ENCODE data around the gene GIGYF2. TPM values are rescaled to one million over a fixed set of nuclear protein-coding genes. Genes with fewer than 3 reads are reported as not detected.
A peak's percentile ranks its signal among the peaks of the same experiment; 100 is the strongest.

GIGYF2 gene
- total RNA-seq, 2 experiments from 2014 or later = 52.5 to 55.5 TPM

DNA sequence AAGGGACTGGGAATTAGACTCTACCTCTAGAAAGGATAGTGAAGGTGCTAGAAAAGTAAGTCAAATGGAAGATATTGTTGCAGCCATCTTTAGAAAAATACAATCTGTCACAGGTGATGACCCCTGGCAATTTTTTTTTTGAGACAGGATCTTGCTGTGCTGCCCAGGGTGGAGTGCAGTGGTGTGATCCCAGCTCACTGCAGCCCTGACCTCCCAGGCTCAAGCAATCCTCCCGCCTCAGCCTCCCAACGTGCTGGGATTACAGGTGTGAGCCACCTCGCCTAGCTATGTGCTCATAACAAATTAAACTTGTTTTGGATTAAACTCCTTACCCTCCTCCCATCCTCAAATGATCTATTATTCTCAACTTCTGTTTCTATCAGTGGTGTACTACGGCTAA, 3.8 kb upstream of the GIGYF2 start:
- H3K4me1 Mint-ChIP-seq (ENCODE audit: low read depth) = peaks cover 7% of the 10 kb centered on the region
- DNase-seq (no peak), ATAC-seq (ENCODE audit: poor library complexity) (no peak)
- peak overlapping the region; percentile 32 for H3K4me3 Mint-ChIP-seq
- H3K9me3 Mint-ChIP-seq = peaks cover 2% of the 10 kb centered on the region
- peak overlapping the region; percentile 4 for H3K27ac Mint-ChIP-seq
- ChIA-PET CTCF (interaction anchor here (0.6 kb wide), 1 partner anchor 772 kb away, joined by 3 read pairs; no protein-coding TSS in a partner anchor), POLR2A (no interaction called here)
- H3K4me3 ChIP-seq (ENCODE audit: low read length) = no peak overlapping the region
- no peaks in the 10 kb centered on the region for H3K36me3 ChIP-seq (ENCODE audit: insufficient read depth, low read length)
- intact Hi-C loops (cut with DNase I, micrococcal nuclease) = loop anchor here in 1 of 2 experiments (2.0 to 10.0 kb wide), 3 partner anchors 81 to 381 kb away; no protein-coding TSS in a partner anchor
- TF ChIP-seq, protein P1, sequence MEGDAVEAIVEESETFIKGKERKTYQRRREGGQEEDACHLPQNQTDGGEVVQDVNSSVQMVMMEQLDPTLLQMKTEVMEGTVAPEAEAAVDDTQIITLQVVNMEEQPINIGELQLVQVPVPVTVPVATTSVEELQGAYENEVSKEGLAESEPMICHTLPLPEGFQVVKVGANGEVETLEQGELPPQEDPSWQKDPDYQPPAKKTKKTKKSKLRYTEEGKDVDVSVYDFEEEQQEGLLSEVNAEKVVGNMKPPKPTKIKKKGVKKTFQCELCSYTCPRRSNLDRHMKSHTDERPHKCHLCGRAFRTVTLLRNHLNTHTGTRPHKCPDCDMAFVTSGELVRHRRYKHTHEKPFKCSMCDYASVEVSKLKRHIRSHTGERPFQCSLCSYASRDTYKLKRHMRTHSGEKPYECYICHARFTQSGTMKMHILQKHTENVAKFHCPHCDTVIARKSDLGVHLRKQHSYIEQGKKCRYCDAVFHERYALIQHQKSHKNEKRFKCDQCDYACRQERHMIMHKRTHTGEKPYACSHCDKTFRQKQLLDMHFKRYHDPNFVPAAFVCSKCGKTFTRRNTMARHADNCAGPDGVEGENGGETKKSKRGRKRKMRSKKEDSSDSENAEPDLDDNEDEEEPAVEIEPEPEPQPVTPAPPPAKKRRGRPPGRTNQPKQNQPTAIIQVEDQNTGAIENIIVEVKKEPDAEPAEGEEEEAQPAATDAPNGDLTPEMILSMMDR (IDR thresholded peaks at IDR 0.05) = no peak
- no peaks in the 10 kb centered on the region for H3K27me3 Mint-ChIP-seq
- peaks cover 12% of the 10 kb centered on the region for H3K4me1 ChIP-seq (ENCODE audit: insufficient read depth, low read length)
- H3K9me3 ChIP-seq (ENCODE audit: control insufficient read depth in 1 of 2, insufficient read depth in 1 of 2, low read length in 2 of 2) = peaks cover 0 to 23% of the 10 kb centered on the region in 2 experiments
- H3K36me3 Mint-ChIP-seq (ENCODE audit: low read depth) = peaks cover 10% of the 10 kb centered on the region
- no peak overlapping the region for H3K27ac ChIP-seq (ENCODE audit: low read depth in 1 of 2, low read length in 2 of 2)
- H3K27me3 ChIP-seq (ENCODE audit: control insufficient read depth in 1 of 2, insufficient read depth in 2 of 2, low read length in 2 of 2) = no peaks in the 10 kb centered on the region

DNA sequence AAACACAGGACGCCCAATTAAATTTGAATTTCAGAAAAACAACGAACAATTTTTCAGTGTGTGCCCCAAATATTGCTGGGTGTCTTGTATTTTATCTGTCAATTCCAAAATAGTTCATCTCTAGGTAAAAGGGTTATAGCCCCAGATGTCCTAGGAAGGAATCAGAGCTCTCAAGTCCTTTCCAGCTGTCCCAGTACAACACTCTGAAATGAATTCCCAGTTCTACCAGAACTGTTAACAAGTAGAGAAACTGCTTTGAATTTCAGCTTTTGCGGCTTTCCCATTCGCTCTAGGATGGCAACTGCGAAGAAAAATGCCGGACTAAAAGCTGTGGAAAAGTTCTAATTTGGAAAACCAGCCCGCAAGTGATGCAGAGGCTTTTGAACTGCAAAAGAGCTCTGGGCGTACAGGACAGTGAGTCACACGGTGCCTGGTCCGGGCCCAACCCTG, 497 bp upstream of the GIGYF2 start:
- ChIA-PET CTCF (interaction anchor here (0.7 kb wide), 1 partner anchor 41 kb away, joined by 3 read pairs; no protein-coding TSS in a partner anchor), POLR2A (interaction anchor here (1.9 kb wide), 1 partner anchor 33 kb away, joined by 5 read pairs; no protein-coding TSS in a partner anchor)
- peaks cover 32% of the 10 kb centered on the region for H3K36me3 Mint-ChIP-seq (ENCODE audit: low read depth)
- Histone ChIP-seq H3K4me1 (ENCODE audit: insufficient read depth, low read length) (peaks cover 28% of the 10 kb centered on the region), H3K27ac (ENCODE audit: low read depth in 1 of 2, low read length in 2 of 2) (peak overlapping the region; percentile 25 to 78), H3K27me3 (ENCODE audit: control insufficient read depth in 1 of 2, insufficient read depth in 2 of 2, low read length in 2 of 2) (no peaks in the 10 kb centered on the region), H3K9me3 (ENCODE audit: control insufficient read depth in 1 of 2, insufficient read depth in 1 of 2, low read length in 2 of 2) (peaks cover 0 to 16% of the 10 kb centered on the region in 2 experiments), H3K36me3 (ENCODE audit: insufficient read depth, low read length) (peaks cover 2% of the 10 kb centered on the region), H3K4me3 (ENCODE audit: low read length) (peak overlapping the region; percentile 95)
- intact Hi-C loops (cut with DNase I, micrococcal nuclease) = loop anchor here (5.0 to 10.0 kb wide), 5 partner anchors 89 to 1171 kb away; partner anchors contain the start of genes ATG16L1 (in 1 of the 2), HJURP (in 1 of the 2) and MSL3B (in 1 of the 2)
- H3K27ac Mint-ChIP-seq = peak overlapping the region; percentile 91
- H3K4me1 Mint-ChIP-seq (ENCODE audit: low read depth) = peaks cover 34% of the 10 kb centered on the region
- H3K4me3 Mint-ChIP-seq = peak overlapping the region; percentile 97
- H3K27me3 Mint-ChIP-seq = no peaks in the 10 kb centered on the region
- ATAC-seq (ENCODE audit: poor library complexity) (no peak), DNase-seq (no peak)
- TF ChIP-seq, protein P1 (IDR thresholded peaks at IDR 0.05) = no peak
- H3K9me3 Mint-ChIP-seq = peaks cover 2% of the 10 kb centered on the region

DNA sequence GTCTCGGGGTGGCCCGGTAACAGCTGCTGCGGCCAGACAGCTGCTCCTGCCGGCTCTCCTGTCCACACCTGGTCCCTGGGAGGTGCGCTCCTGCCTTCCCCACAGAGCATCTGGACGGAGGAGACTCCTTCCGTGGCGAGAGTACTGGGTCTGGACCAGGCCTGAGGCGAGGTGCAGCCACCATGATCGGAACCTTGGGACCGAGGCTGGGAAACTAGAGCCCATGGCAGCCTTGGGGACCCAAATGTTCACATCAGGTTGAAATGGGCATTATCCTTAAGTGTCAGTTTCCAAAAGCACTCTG, 628 bp downstream of the GIGYF2 start:
- Mint-ChIP-seq H3K36me3 (ENCODE audit: low read depth) (peaks cover 39% of the 10 kb centered on the region), H3K9me3 (peaks cover 2% of the 10 kb centered on the region), H3K27me3 (no peaks in the 10 kb centered on the region), H3K4me1 (ENCODE audit: low read depth) (peaks cover 40% of the 10 kb centered on the region), H3K27ac (peak overlapping the region; percentile 91), H3K4me3 (peak overlapping the region; percentile 97)
- Histone ChIP-seq H3K4me1 (ENCODE audit: insufficient read depth, low read length) (peaks cover 31% of the 10 kb centered on the region), H3K27me3 (ENCODE audit: control insufficient read depth in 1 of 2, insufficient read depth in 2 of 2, low read length in 2 of 2) (no peaks in the 10 kb centered on the region), H3K9me3 (ENCODE audit: control insufficient read depth in 1 of 2, insufficient read depth in 1 of 2, low read length in 2 of 2) (peaks cover 0 to 12% of the 10 kb centered on the region in 2 experiments), H3K36me3 (ENCODE audit: insufficient read depth, low read length) (peaks cover 8% of the 10 kb centered on the region), H3K4me3 (ENCODE audit: low read length) (peak overlapping the region; percentile 95), H3K27ac (ENCODE audit: low read depth in 1 of 2, low read length in 2 of 2) (peak overlapping the region; percentile 53 to 78)
- POLR2A ChIA-PET = interaction anchor here (0.7 to 1.9 kb wide), 3 partner anchors 32 to 363 kb away, joined by 3 to 5 read pairs (median 3); partner anchors contain the start of gene INPP5D
- TF ChIP-seq, protein P1 (IDR thresholded peaks at IDR 0.05) = no peak
- CTCF ChIA-PET = no interaction called here
- DNase-seq = peak in 2 of 14 experiments; percentile 3 to 42
- intact Hi-C loops (cut with DNase I, micrococcal nuclease) = loop anchor here (5.0 to 10.0 kb wide), 5 partner anchors 90 to 1170 kb away; partner anchors contain the start of genes ATG16L1 (in 1 of the 2), HJURP (in 1 of the 2) and MSL3B (in 1 of the 2)
- ATAC-seq (ENCODE audit: poor library complexity) = no peak

Data from CD4-positive, alpha-beta T cell (primary cell).